ENCODE data around the gene ACY1.

- no peak for TF ChIP-seq ZNF274 (IDR thresholded peaks at IDR 0.05; ENCODE audit: low read depth, low read length)
- no peak for TF ChIP-seq YY1 (IDR thresholded peaks at IDR 0.05; ENCODE audit: insufficient read depth, insufficient read length)
These were observed 5.2 kb downstream of the ACY1 start for GRCh38 chr3:51988286-51989146.
